Measurements from ENCODE around the gene ABTB2.

Gene ABTB2

GRCh38 chr11:34198523-34198922, 159.3 kb downstream of the ABTB2 start:
- TF ChIP-seq CTCF (IDR thresholded peaks at IDR 0.05; ENCODE audit: extremely low read depth, missing control alignments) = no peak

GRCh38 chr11:34197256-34197655, 160.6 kb downstream of the ABTB2 start:
- no peak for TF ChIP-seq CTCF (IDR thresholded peaks at IDR 0.05; ENCODE audit: extremely low read depth, missing control alignments)

More at GRCh38 chr11:34198523-34198922, 159.3 kb downstream of the ABTB2 start:
- DNase-seq (ENCODE audit: low spot score) = no peak

GRCh38 chr11:34194576-34195335, 163.1 kb downstream of the ABTB2 start:
- no peak for DNase-seq (ENCODE audit: low spot score)
- no peak for TF ChIP-seq CTCF (IDR thresholded peaks at IDR 0.05; ENCODE audit: extremely low read depth, missing control alignments)

More at GRCh38 chr11:34197256-34197655, 160.6 kb downstream of the ABTB2 start:
- no peak for DNase-seq (ENCODE audit: low spot score)

GRCh38 chr11:34192481-34193401, 165.1 kb downstream of the ABTB2 start:
- no peak for DNase-seq (ENCODE audit: low spot score)

GRCh38 chr11:34191578-34191977, 166.2 kb downstream of the ABTB2 start:
- TF ChIP-seq CTCF (IDR thresholded peaks at IDR 0.05; ENCODE audit: extremely low read depth, missing control alignments) = no peak
- DNase-seq (ENCODE audit: low spot score) = no peak

More at GRCh38 chr11:34192481-34193401, 165.1 kb downstream of the ABTB2 start:
- TF ChIP-seq CTCF (IDR thresholded peaks at IDR 0.05; ENCODE audit: extremely low read depth, missing control alignments) = no peak

- no peak for TF ChIP-seq CTCF (IDR thresholded peaks at IDR 0.05; ENCODE audit: extremely low read depth, missing control alignments)
- DNase-seq (ENCODE audit: low spot score) = no peak
Observed at GRCh38 chr11:34190192-34191139, 167.3 kb downstream of the ABTB2 start.

Measured in GM20000 (cell line).